Coronary artery (tissue), 2 donors: Measurements from ENCODE around the gene CARD19.
A peak's percentile ranks its signal among the peaks of the same experiment; 100 is the strongest.
"Not testable (repeated sequence)": the region's sequence is repeated elsewhere in the genome, so short reads cannot be mapped to it uniquely, and the experiment has no call there.

Experiments
- DNase-seq: peaks from one replicate; pipeline ENCODE4 v3.0.0-alpha.2; 2017; ENCODE audit warnings: low spot score
- H3K27ac ChIP-seq, 2 donors: fragments of 200-600 bp; sonication (generic); one replicate each; pipeline ENCODE4 v1.5.1; 2016 to 2019
- H3K4me3 ChIP-seq: fragments of 200-600 bp; sonication (generic); 2 replicates; pipeline ENCODE4 v1.5.1; 2016; ENCODE audit warnings: mild to moderate bottlenecking, moderate library complexity
- TF ChIP-seq, protein P1 (sequence below): fragments of 200-600 bp; sonication (generic); IDR thresholded peaks from one replicate; pipeline ENCODE4 v1.5.1; 2019; ENCODE audit warnings: antibody characterized with exemption

The CARD19 gene

DNA sequence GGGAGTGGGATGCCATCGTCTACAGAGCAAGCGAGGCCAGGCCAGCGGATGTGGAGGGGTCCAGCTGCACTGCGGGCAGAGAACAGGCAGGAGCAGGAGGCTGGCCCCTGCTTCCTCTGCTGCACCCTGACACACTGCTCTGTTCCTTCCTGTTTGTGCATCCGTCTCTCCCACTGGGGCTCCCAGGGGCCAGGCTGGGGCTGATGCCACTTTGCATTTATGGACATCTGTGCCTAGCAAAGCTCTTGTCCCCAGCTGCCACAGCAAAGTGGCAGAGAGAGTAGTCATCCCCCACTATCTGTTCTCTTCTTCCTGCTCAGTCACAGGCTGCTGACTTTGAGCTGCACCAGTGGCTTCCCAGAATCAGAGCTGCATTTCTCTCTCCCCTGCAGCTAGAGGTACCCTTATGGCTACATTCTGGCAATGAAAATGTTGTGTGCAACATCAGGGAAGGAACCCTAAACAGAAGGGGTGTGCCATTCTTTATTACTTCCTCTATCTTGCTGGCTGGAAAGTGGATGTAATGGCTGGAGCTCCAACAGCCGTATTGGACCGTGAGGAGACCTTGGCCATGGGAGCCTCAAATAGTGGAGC lies 42.3 kb downstream of the CARD19 start:
- TF ChIP-seq, protein P1, sequence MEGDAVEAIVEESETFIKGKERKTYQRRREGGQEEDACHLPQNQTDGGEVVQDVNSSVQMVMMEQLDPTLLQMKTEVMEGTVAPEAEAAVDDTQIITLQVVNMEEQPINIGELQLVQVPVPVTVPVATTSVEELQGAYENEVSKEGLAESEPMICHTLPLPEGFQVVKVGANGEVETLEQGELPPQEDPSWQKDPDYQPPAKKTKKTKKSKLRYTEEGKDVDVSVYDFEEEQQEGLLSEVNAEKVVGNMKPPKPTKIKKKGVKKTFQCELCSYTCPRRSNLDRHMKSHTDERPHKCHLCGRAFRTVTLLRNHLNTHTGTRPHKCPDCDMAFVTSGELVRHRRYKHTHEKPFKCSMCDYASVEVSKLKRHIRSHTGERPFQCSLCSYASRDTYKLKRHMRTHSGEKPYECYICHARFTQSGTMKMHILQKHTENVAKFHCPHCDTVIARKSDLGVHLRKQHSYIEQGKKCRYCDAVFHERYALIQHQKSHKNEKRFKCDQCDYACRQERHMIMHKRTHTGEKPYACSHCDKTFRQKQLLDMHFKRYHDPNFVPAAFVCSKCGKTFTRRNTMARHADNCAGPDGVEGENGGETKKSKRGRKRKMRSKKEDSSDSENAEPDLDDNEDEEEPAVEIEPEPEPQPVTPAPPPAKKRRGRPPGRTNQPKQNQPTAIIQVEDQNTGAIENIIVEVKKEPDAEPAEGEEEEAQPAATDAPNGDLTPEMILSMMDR = no peak
- no peak for DNase-seq
- H3K27ac ChIP-seq = no peak overlapping the region
- no peak overlapping the region for H3K4me3 ChIP-seq

DNA sequence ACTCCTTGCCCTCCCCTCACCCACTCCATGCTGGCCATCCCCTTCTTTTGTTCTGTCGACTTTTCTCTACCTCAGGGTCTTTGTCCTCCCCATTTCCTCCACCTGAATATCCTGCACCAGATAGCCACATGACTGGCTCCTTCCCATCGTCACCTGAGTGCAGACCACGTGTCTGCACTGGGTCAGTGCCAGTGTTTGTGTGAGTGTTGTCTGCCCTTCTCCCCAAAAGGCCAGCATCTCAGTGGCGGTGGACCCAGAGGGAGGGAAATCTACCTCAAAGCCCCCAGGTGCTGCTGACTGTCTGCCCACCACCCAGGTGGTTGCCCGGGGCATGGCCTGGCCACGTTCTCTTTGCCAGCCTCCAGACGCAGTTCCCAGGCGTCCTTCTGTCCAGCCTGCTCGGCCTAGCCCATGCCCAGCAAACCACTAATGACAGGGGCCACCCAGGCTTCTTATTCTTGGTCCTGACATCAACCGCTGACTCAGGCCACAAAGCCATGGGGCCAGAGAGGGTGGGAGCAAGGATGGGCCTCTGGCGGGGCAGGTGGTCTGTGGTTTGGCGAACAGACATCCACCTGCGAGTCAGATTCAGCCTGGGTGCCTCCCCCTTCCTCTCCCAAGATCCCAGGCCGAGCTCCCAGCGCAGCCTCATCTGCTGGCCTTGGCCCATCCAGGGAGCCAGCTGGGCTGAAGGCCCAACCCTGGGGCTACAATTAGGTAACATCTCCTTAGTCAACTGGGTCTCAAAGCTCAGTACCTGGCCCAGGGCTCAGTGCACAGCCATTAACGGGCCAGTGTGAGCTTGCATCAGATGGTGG lies 43.6 kb downstream of the CARD19 start:
- H3K4me3 ChIP-seq = no peak overlapping the region
- TF ChIP-seq, protein P1 = no peak
- no peak overlapping the region for H3K27ac ChIP-seq
- DNase-seq = no peak

DNA sequence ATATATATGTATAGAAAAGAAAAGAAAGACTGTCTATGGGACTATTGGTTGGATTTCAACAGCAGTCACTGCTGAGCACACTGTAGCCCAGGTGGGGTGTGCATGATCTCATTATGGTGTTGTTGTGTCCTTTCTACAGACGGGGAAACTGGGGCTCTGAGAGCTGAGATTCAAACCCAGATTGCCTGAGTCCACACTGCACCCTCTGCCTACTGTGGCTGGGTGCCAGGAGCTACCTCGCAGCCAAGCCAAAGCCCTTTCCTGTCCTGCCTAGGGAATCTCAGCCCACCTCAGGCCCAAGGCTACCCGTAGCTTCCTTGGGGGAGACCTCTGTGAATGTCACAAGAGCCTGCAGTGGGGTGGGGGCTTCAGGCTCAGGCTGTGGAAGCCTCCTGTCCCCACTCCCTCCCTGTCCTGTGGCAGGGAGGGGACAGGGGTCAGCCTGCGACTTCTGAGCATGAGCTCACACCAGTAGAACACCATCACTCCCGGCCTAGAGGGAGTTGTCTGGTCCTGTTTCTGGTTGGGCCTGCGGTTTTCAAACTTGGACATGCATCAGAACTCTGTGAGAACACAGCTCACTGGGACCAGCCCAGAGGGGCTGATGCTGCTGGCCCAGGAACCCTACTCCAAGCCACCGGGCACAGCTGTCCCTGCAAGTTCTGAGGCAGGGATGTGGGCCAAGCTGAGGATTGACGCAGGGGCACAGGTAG lies 45.9 kb downstream of the CARD19 start:
- no peak overlapping the region for H3K4me3 ChIP-seq
- DNase-seq = no peak
- TF ChIP-seq, protein P1 = no peak
- no peak overlapping the region for H3K27ac ChIP-seq

DNA sequence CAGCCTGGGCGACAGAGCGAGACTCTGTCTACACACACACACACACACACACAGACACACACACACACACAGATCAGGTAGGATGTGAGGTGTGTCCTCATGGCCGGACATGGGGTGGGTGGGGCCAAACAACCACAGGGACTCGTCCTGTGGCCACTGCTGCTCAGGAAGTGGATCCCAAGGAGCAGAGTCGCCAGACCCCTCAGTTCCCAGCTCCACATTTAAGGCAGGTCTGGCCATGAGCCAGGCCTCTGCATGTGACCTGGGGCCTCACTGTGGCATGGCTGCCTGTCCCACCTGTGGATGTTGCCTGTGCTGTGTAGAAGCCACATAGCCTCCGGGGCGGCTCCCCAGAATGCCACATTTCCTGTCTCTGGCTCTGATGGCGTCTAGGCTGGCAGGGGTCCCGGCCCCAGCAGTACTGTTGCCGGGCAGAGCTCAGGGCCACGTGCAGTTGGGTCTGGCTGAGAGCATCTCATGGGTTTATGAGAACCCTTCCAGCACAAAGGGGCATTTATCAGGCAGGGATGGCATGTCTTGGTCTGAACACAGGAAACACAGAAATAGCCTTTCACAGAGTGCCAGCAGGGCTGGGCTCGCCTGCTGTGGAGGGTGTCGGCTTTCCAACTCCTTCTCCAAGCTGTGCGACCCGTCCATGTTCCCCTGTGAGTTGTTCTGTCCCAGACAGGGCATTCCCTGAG lies 48.0 kb downstream of the CARD19 start:
- H3K4me3 ChIP-seq = peak overlapping the region; percentile 6
- no peak for DNase-seq
- TF ChIP-seq, protein P1 = no peak
- peak overlapping the region in 1 of 2 donors; percentile 68 for H3K27ac ChIP-seq

DNA sequence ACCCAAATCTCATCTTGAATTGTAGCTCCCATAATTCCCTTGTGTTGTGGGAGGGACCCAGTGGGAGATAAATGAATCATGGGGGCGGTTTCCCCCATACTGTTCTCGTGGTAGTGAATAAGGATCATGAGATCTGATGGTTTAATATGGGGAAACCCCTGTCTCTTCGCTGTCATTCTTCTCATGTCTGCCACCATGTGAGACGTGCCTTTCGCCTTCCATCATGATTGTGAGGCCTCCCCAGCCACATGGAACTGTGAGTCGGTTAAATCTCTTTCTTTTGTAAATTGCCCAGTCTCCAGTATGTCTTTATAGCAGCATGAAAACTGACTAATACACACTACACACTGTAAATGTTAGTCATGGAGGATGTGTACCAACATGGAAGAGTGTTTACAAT lies 50.7 kb downstream of the CARD19 start:
- not testable (repeated sequence) for H3K4me3 ChIP-seq, DNase-seq, H3K27ac ChIP-seq

DNA sequence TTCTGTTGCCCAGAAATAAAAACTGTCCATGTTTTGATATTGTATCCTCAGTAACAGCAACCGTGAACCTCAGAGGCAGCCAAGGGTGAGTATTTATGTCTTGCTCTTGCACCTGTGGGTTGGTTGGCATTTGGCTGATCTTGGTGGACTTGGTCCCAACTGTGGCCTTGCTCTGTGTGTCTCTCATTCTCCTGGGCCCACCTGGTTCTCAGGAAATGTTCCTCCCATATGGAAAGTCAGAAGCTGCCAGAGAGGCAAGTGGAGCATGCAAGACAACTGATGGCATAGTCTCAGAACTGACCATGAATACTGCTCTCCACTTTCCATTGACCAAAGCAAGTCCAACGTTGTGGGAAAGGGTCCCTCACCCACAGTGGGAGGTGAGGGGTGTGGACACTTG lies 51.6 kb downstream of the CARD19 start:
- no peak for DNase-seq
- H3K27ac ChIP-seq = no peak overlapping the region

More for the DNA sequence above, 51.6 kb downstream of the CARD19 start:
- H3K4me3 ChIP-seq = no peak overlapping the region
- TF ChIP-seq, protein P1 = no peak
